M059J (cell line): ENCODE measurements around the gene SLC2A13. TPM values are rescaled to one million over a fixed set of nuclear protein-coding genes. Genes with fewer than 3 reads are reported as not detected.
"Not testable (repeated sequence)": the region's sequence is repeated elsewhere in the genome, so short reads cannot be mapped to it uniquely, and the experiment has no call there.

Source experiments
- DNase-seq: peaks from one replicate; pipeline ENCODE4 v3.0.0-alpha.2; 2012; ENCODE audit warnings: low read depth
- total RNA-seq: library from RNA; depleted of rRNA; stranded (reverse); fragments of >200 nt; shearing (Covaris generic); gene quantifications from 2 replicates; pipeline ENCODE4 v1.2.3, GENCODE V29; 2014

Gene SLC2A13
- total RNA-seq, 1 experiment from 2014 or later = 3.2 TPM

DNA sequence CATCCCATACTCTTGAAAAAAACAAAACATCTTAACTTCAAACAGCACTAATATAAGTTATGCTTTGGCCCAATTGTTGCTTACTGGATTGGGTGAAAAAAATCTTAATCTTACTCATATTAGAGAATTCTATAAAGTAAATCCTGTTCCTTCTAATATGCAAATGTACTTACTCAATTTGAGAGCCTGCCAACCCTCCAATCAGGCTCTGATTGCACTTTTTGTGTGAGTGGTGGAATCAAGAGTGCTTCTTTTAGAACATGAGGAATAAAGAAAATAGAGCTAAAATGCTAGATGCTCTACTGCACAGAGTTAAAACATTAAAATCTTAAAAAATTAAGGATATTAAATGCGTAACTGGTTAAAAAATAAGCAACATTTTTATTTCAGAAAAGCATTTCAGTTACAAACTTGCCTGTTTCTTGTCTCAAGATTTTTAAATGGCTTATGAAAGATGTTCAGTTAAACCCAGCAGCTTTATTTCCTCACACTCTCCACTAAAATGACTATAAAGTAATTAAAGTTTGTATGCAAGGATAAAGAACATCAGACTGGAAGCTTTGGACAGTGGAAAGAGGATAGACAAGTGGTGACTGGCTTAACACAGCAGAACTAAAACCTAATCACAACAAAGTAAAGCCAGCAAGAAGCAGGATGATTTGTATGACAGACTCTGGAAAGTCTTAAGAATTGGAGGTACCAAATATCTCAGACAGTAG, 177.5 kb downstream of the SLC2A13 start:
- DNase-seq = no peak

DNA sequence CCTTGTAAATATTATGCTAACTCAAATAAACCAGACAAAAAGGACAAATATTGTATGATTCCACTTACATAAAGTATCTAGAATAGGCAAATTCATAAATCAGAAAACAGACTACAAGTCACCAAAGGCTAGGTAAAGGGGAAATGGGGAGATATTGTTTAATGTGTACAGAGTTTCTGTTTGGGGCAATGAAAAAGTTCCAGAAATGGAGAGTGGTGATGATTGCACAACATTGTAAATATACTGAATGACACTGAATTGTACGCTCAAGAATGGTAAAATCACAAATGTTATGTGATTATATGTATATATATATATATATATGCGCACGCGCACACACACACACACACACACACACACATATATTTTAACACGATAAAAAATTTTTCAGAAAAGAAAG, 182.5 kb downstream of the SLC2A13 start:
- DNase-seq = no peak

DNA sequence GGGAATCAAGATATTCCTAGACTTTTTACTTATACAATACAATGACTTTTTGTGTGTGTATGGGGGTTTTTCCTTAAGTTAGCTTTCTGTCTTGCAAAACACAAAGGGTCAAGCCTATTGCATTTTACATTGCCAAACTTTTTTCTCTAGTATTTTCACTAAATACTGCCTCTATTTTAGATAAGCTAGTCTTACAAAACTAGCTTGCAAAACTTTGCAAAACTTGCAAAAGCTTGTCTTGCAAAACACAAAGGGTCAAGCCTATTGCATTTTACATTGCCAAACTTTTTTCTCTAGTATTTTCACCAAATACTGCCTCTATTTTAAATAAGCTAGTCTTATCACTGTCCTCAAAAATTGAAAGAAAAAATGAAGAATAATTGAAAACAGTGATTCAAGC, 183.3 kb downstream of the SLC2A13 start:
- DNase-seq = not testable (repeated sequence)

DNA sequence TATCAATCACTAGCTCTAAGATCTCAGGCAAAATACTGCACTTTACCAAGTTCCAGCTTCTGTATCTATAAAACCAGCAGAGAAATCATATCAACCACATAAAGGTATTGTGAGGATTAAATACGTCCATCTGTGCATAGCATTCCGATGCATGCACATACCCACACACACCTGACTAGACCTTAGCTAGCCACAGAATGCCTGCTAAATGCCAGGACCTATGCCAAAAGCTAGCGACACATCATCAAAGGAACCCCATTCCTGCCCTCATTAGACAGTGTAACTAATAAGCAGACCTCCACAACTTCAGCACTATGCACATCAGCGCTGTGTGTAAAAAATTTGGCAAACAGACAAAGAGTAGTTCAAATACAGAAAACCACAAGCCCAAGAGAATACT, 185.2 kb downstream of the SLC2A13 start:
- DNase-seq = no peak

DNA sequence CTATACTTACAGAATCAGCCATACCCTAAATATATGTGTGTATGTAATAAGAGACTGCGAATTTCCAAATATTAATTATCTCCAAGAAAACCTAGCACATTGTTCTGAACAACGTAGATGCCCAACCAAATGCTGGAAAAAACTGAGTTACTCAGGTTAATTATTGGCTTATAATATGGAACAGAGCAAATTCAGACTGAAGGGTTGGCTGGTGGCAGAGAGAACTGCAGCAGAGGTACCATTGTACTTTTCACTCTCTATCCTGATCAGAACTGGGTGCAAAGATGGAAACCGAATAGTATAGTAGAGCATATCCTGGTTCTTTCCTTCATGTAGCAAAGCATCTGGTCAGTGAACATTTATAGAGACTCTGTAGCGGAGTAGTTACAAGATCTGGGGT, 185.7 kb downstream of the SLC2A13 start:
- no peak for DNase-seq

DNA sequence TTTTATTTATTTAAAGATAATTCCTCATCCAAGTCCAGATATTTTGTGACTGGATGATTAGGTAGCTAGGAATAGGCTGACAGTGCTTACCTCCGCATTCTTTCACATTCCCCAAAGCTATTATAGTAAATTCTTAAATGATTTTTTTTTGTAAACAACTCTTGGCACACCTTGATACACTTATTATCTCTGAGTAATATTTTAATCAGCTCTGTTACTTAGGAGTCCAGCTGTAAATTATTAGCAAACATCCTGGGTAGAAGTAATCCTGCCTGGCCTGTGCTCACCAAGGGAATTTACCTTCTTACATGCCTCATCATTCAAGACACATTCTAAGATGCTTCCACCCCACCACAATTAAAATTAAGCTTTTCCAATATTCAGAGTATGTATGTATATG, 186.1 kb downstream of the SLC2A13 start:
- DNase-seq = no peak

DNA sequence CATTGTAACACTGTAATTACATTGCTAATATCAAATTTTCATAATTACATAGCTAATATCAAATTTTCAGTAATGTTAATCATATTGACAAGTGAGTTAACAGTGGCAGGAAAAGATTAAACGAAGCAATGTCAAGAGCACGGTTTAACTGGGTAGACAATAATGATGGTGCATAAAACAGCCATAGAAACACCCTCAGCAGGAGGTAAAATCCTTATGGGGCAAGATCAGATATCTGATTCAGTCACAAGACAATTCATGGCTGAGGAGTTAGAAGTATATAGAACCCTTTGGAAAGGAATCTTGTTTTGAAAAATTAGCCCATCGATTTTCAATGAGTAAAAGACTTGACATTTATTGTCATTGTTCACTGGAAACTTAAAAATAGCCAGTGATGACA, 190.6 kb downstream of the SLC2A13 start:
- DNase-seq = no peak

DNA sequence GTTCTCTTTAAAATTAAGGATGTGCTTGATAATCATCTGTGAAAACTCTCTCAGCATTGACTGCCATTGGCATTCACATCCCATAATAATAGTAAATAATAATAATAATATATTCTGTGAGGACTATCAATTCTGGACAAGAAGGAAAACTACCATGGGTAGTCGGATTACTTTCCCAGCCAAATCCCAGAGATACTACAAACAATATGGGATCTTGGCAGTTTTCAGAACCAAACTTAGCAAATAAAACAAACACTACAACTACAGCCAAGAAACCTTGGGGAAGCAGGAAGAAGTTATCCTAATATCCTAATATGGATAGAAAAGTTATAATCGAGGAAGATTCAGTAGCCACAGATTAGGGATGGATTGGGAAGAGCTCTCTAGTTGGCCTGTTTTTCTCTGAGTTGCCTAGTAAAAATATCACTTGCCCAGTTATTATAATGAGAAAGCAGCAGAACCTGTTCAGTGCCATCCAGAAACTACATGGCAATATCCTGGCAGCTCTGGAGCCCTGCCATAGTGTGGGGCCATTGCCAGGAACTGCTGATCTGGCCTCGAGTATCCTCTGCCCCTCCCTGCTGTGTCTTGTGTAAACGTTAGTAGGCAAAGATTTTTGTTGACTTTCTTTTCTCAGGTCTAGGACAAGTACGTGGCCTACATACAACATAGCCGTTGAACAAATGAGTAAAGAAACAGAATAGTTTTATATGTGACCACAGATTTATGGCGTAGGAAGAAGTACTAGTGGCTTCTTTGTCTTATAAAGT, 193.5 kb downstream of the SLC2A13 start:
- no peak for DNase-seq

DNA sequence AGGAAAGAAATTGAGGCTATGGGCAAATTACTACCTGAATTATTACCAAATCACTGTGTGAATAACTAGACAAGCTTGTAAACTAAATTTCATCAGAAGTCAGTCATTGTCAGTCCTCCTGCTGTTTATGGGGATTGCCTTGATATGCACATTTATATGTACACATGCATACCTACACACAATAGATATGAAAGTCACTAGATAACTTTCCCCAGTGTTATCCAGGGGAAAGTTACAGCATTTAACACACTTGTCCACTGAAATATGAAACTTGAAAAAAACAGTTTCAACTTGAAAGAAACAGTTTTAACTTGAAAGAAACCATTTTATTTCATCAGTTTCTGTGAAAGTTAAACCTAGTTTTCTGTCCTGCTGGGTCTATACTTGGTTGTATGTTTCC, 199.6 kb downstream of the SLC2A13 start:
- DNase-seq = no peak

DNA sequence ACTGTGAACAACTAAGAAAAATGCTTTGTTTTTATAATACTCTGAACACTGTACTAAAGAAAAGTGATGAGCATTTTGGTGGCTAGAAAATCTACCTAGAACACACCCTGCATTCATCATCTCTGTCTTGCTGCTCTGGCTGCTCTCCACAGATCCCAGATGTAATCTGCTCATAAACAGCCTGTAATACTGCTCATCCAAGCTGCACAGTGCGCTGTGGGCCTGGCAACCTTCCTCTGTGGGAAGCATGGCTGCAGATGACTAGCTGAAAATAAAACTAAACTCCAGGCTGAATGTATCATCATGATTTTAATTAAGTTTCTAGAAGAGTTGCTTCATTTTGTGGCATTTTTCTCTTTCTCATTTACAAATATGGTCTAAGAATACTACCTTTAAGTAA, 200.7 kb downstream of the SLC2A13 start:
- peak; percentile 5 for DNase-seq

DNA sequence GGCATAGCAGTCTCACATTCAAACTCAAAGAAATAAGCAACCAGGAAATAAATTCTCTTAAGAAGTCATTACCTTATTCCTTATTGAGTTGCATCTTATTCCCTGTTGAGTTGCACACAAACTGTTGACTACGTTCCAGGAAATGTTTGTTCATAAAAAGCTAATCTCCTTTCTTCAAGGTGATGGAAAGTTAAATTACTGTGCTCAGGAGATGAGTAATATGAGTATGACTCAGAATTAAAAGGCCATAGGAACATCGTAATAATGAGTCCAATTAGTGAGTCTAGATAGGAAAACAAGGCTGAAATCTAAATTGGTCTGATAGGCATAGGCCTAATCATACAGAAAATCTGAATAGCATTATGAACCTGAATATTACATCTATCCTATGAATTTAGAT, 203.1 kb downstream of the SLC2A13 start:
- peak; percentile 25 for DNase-seq

DNA sequence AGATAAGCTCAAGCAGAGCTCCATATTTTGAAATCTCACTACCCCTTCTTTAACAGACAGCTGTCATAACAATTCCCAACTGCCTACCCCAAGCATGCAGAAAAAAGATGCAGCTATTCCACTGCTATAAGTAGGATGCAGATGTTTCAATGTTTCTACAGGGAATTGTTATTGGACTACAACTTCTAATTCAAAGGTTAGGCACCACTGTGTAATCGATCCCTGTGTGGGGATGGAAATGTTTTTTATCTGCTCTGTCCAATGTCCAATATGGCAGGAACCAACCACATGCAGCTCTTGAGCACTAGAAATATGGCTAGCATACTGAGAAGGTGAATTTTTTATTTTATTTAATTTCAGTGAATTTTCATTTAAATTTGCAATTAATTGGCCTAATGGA, 208.6 kb downstream of the SLC2A13 start:
- no peak for DNase-seq

DNA sequence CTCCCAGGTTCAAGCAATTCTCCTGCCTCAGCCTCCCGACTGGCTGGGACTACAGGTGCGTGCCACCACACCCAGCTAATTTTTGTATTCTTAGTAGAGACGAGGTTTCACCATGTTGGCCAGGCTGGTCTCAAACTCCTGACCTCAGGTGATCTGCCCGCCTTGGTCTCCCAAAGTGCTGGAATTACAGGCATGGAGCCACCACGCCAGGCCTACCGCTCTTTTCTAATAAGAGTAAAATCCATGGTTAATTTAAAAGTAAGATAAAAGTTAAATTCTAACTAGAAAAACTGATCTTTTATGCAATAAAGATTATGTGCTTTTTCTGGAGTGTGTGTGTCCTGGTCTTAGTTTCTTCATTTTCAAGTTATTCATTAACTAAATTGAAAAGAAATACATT, 212.5 kb downstream of the SLC2A13 start:
- not testable (repeated sequence) for DNase-seq

DNA sequence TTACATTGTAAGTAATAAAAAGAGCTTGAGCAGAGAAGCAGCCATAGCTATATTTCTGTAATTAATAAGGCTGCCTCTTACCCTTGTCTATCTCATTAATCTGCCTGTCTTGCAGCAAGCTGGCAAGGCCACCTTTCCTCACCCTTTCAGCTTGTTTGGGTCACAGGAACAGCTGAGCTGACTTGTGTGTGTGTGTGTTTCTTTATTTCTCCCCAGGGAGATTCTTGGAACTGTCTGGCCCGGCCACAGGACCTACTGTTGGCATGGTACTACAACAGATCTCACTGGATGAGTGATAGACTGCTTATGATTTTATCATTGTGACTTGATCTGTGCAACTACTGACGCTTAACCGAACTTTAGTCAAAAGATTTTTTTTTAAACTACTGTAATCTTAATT, 213.7 kb downstream of the SLC2A13 start:
- no peak for DNase-seq

DNA sequence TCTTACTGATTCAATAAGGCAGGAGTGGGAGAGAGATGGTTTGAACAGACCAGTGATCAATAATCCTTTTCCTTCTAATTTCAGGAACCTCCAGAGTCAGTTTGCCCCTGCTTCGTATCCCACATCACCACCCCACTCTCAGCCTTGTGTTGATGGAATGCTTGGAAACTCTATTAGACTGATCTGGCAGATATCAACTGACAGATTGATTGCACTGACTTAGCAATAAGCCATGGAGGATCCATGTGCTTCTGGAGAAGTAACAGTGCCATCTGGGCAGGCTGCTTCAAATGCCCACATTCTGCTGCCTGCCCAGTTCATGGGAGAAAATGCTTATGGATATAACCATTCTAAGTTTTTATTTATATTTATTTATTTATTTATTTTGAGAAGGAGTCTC, 218.0 kb downstream of the SLC2A13 start:
- no peak for DNase-seq

DNA sequence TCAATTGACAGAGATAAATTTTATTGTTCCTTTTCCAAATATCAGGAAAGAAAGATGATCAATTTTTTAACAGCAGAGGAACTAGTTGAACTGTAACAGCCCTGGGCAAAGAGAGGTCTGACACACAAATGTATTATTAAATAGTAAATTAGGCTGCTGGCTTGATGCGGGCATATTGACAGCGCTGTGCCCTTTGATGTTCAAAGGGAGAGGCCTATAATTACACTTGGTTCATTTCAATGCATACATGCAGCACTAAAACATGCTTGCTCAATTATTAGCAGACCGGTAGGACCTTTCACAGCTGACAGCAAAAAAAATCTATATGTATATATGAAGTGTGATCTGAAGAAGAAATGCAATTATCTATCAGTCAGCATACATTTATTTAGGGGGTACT, 219.8 kb downstream of the SLC2A13 start:
- no peak for DNase-seq

DNA sequence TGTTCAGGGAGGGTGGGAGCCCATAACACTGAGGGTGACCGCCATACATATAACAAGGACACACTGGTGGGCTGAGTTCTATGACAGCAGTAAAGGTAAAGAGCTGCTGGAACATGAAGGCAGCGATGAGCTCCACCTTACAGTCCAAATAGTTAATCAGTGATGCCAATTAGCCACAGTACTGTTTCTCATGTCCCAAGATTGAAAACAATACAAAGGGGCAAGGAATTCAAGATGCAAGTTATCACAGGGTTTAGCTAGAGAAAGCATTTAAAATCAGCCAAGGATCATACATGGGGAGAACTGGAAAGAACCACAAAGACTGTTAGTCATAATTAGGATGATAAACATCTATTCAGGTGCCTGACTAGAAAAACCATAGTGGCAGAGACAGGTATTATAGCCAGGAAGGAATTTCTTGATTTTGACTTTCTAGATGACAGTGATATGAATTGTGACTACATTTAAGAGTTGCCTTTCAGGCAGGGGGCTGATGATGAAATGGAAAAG, 221.2 kb downstream of the SLC2A13 start:
- DNase-seq = no peak

DNA sequence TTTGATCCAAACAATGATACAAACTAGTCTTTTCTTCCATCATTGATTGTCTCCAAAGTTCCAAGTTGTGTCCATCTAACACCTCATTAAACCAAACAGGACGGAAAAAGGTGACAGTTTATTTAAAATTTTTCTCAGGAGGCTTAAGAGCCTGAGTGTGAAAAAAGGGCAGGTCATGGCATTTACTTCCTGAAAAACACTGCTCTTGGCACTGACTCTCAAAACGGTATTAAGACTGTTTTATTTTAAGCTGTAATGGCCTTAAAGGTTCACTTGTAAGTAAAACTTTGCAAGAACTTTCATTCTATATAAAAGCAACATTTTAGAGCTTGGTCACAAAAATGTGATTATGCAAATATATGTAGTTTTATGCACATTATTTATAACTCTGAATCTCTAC, 222.5 kb downstream of the SLC2A13 start:
- no peak for DNase-seq

DNA sequence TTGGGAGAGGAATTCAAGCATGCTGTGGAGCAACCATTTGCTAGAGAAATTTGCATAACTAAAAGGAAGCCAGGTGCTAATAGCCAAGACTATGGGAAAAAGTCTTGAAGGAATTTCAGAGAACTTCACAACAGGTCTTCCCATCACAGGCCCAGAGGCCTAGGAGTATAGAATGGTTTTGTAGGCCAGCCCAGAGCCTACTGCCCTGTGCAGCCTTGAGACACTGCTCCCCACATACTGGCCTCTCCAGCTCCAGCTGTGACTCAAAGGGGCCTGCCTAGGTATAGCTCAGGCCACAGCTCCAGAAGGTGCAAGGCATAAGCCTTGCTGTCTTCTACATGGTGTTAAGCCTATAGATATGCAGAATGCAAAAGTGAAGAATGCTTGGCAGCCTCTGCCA, 227.1 kb downstream of the SLC2A13 start:
- DNase-seq = no peak

DNA sequence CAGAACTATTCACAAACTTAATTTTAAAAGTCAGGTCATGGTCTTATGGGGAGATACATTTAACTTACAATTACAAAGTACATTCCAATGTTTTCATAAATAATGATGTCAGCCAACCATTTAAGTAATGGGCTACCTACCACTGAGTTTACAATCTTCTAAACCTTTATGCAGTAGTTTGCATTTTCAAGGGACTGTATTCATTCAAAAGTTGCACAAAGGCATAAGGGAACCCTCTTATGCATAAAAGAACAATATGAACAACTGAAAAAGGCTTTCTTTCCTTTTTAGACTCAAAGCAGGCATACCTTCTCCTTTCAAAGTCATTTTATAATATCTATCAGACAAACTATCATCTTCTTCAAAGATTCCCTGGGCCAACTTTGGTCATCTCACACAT, 230.2 kb downstream of the SLC2A13 start:
- DNase-seq = no peak

DNA sequence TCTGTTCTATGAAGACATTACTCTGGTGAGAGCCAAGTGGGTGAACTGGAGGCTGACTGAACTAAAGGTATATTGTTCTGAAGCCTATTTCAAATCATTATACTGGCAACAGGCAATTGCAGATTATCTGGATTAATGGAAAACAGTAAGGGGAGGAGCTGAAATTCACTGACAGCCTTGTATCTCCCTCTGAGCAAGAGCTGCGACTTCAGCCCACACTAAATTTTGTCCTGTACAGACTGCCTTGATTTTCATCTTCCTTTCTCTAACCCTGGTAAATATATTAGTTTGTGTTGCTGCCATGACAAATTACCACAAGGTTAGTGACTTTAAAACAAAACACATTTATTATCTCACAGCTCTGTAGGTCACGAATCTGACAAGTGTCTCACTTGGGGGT, 231.1 kb downstream of the SLC2A13 start:
- no peak for DNase-seq

DNA sequence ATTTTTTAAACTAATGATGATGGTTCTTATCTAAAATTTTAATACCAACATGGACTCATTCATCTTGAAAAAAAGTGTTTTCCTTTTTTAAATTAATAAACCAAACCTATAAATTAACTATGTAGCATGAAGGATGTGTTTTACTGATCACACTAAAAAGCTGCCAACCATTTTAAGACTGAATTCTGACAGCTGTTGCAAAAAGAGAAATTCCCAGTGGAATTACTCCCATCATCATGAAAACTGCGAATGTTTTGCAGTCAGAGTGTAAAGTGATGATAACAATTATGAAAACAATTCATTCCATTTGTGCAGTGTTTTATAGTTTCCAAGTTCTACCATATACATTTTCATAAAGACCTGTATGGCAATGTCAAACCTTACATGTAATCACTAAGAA, 232.8 kb downstream of the SLC2A13 start:
- DNase-seq = no peak

DNA sequence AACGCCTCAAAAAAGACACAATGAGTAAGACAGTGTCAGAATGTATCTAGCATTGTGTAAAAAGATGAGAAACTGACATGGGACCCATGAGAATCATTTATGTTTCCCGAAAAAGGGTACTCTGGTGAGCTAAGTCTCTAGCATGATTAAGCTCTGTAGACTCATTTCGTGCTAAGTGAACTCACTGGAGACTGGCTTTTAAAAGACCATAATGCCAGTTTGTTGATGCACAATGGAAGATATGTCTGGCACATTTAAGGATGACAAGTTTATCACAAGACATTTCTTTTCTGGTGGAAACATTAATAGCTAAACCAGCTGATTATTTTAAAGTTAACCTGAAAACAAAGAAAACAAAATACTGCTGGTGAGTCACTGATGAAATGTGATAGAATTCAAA, 233.5 kb downstream of the SLC2A13 start:
- no peak for DNase-seq
